Measurements from ENCODE around the gene CHRDL2. TPM values are rescaled to one million over a fixed set of nuclear protein-coding genes. Genes with fewer than 3 reads are reported as not detected.

CHRDL2 gene
- polyA plus RNA-seq, 12 donors: 1.1 to 5.7 (median 3.1) TPM; not detected in 2

GRCh38 chr11:74685338-74685737 lies 45.9 kb downstream of the CHRDL2 start:
- no peak for DNase-seq

GRCh38 chr11:74684661-74685060 lies 46.6 kb downstream of the CHRDL2 start:
- no peak for DNase-seq

GRCh38 chr11:74683941-74684481 lies 47.2 kb downstream of the CHRDL2 start:
- DNase-seq: no peak

- no peak for DNase-seq
These were observed 47.9 kb downstream of the CHRDL2 start for GRCh38 chr11:74683279-74683871.

- no peak for DNase-seq
These were observed 48.4 kb downstream of the CHRDL2 start for GRCh38 chr11:74682731-74683278.

GRCh38 chr11:74681686-74682651 lies 49.3 kb downstream of the CHRDL2 start:
- no peak for DNase-seq

GRCh38 chr11:74680703-74681531 lies 50.3 kb downstream of the CHRDL2 start:
- no peak for DNase-seq

GRCh38 chr11:74680035-74680671 lies 51.1 kb downstream of the CHRDL2 start:
- DNase-seq: no peak

GRCh38 chr11:74679513-74679865 lies 51.7 kb downstream of the CHRDL2 start:
- DNase-seq: no peak

GRCh38 chr11:74678591-74679512 lies 52.4 kb downstream of the CHRDL2 start:
- DNase-seq: no peak

GRCh38 chr11:74678041-74678440 lies 53.2 kb downstream of the CHRDL2 start:
- DNase-seq: no peak

GRCh38 chr11:74677131-74677530 lies 54.1 kb downstream of the CHRDL2 start:
- no peak for DNase-seq

GRCh38 chr11:74676596-74676995 lies 54.6 kb downstream of the CHRDL2 start:
- DNase-seq: no peak

- no peak for DNase-seq
These were observed 55.5 kb downstream of the CHRDL2 start for GRCh38 chr11:74675761-74676160.

GRCh38 chr11:74673693-74674360 lies 57.4 kb downstream of the CHRDL2 start:
- no peak for DNase-seq

GRCh38 chr11:74672956-74673692 lies 58.1 kb downstream of the CHRDL2 start:
- DNase-seq: no peak

GRCh38 chr11:74672332-74672955 lies 58.8 kb downstream of the CHRDL2 start:
- no peak for DNase-seq

GRCh38 chr11:74671520-74672196 lies 59.6 kb downstream of the CHRDL2 start:
- DNase-seq: no peak

Data from muscle of arm (tissue), 12 donors.